Lung (tissue), 16 donors: ENCODE measurements around the gene B3GNT3. TPM values are rescaled to one million over a fixed set of nuclear protein-coding genes. Genes with fewer than 3 reads are reported as not detected.

Experiments
- ATAC-seq: fragments of 200-7000 bp; cut with Tn5 transposase; one replicate; pipeline ENCODE4 v1.9.1; 2020; ENCODE audit warnings: moderate number of reproducible peaks; ENCODE audit not compliant: insufficient read depth, low FRiP score
- DNase-seq, 3 donors: peaks; one replicate each; pipeline ENCODE4 v3.0.0-alpha.2; 2013 to 2017
- H3K27ac ChIP-seq, 2 donors: one replicate each; pipeline ENCODE4 v1.5.1; 2013; ENCODE audit warnings: mild to moderate bottlenecking in 2 of 2, moderate library complexity in 2 of 2, control low read depth in 1 of 2, inconsistent platforms in 1 of 2, low read depth in 1 of 2, low read length in 1 of 2
- H3K27me3 ChIP-seq, 3 donors: one replicate each; pipeline ENCODE4 v1.5.1; 2013; ENCODE audit warnings: low read length in 2 of 3; ENCODE audit not compliant: control insufficient read depth in 3 of 3, insufficient read depth in 3 of 3
- H3K36me3 ChIP-seq, 4 donors: one replicate each; pipeline ENCODE4 v1.5.1; 2013; ENCODE audit warnings: low read length in 4 of 4, mild to moderate bottlenecking in 1 of 4, moderate library complexity in 1 of 4; ENCODE audit not compliant: control insufficient read depth in 4 of 4, insufficient read depth in 4 of 4
- H3K4me1 ChIP-seq, 5 donors: one replicate each; pipeline ENCODE4 v1.5.1; 2013; ENCODE audit warnings: low read length in 5 of 5, mild to moderate bottlenecking in 2 of 5, moderate library complexity in 1 of 5; ENCODE audit not compliant: control insufficient read depth in 5 of 5, insufficient read depth in 5 of 5
- H3K4me3 ChIP-seq: one replicate; pipeline ENCODE4 v1.5.1; 2013; ENCODE audit warnings: mild to moderate bottlenecking, control low read depth, moderate library complexity
- H3K9ac ChIP-seq, 2 donors: one replicate each; pipeline ENCODE4 v1.5.1; 2013; ENCODE audit warnings: low read length in 2 of 2, control low read depth in 1 of 2; ENCODE audit not compliant: insufficient read depth in 1 of 2
- H3K9me3 ChIP-seq, 4 donors: one replicate each; pipeline ENCODE4 v1.5.1; 2013; ENCODE audit warnings: low read length in 3 of 4, mild to moderate bottlenecking in 1 of 4, moderate library complexity in 1 of 4; ENCODE audit not compliant: control insufficient read depth in 4 of 4, insufficient read depth in 3 of 4
- WGBS, 2 donors: extraction: QIAGEN DNeasy Blood & Tissue Kit; methylation state at CpG; one replicate each; pipeline ENCODE4 v1.1.7; 2013; 5-methylcytosine and 5-hydroxymethylcytosine counted together
- long read RNA-seq, 5 donors: transcript quantifications; one replicate each; lab custom pipeline, GENCODE V29; 2026
- polyA plus RNA-seq, 2 donors: library from polyadenylated mRNA; stranded (reverse); fragments of 200-250 nt; gene quantifications; one replicate each; pipeline ENCODE4 v1.2.1, GENCODE V29; 2013
- total RNA-seq, 2 donors: library from RNA; depleted of rRNA in 1 of 2; stranded (reverse); fragments of >200 nt in 1 of 2; gene quantifications; one replicate each; pipeline ENCODE4 v1.2.1, GENCODE V29; 2014 to 2021
- TF ChIP-seq, protein P1 (sequence below): IDR thresholded peaks from 2 replicates; pipeline ENCODE4 v1.5.1; 2012; ENCODE audit warnings: mild to moderate bottlenecking; ENCODE audit errors: control extremely low read depth, extremely low read depth
- donor health status: control.
- donor health status: control.
- donor health status: Bipolar disorder and iron deficiency.
- donor health status: healthy.
- donor health status: DM: yes; HTN: yes; CAD: no.

The B3GNT3 gene
- 1 to 10 TPM in 1 of 2 donors, under 1 TPM in 1; 1.00 to 2.0 TPM for total RNA-seq
- polyA plus RNA-seq: 1 to 10 TPM; 2.0 to 3.0 TPM
- long read RNA-seq, donor 1: 0 reads
- long read RNA-seq, donor 2: 0 reads
- long read RNA-seq, donor 3: 0 reads
- long read RNA-seq, donor 4: 0 reads
- long read RNA-seq, donor 5: 0 reads

DNA sequence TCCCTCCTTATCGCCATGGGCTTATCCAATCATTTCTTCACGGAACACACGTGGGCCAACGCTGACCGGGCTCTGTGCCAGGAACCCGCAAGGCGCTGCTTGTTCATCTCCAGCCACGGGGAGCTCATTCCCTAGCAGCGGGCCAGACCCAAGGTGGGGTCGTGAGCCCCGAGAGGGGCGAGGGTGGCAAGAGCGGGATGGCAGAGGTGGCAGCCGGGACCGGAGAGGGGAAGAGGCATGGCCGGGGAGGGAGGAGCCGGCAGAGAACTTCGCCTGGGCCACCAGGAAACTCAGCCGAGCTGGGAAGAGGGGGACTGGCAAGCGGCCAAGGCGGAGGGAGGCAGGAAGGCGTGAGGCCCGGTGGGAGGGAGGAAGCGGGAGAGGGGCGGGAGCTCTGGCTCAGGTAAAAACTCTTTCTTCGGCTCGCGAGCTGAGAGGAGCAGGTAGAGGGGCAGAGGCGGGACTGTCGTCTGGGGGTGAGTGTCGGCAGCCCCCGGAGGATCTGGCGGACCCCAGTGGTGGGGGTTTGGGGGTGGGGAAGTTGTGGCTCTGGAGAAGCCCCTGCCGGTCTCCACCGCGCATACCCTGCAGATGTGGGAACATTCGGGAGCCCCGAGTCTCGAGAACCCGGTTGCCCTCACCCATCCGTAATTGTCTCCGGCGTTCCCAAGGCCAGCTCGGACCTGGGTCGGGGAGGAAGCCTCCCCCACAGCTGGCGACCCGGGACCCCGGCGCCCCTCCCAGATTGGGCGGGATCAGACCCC, at the start of gene B3GNT3:
Gene B3GNT3 (plus strand): TSS at position 408 of the 764 bp plus-strand sequence. CDS start 12,670 bp downstream, outside the sequence.
- WGBS, 2 donors: 5 to 6% methylated on average over 49 to 50 of the region's 50 CpGs
- TF ChIP-seq, protein P1, sequence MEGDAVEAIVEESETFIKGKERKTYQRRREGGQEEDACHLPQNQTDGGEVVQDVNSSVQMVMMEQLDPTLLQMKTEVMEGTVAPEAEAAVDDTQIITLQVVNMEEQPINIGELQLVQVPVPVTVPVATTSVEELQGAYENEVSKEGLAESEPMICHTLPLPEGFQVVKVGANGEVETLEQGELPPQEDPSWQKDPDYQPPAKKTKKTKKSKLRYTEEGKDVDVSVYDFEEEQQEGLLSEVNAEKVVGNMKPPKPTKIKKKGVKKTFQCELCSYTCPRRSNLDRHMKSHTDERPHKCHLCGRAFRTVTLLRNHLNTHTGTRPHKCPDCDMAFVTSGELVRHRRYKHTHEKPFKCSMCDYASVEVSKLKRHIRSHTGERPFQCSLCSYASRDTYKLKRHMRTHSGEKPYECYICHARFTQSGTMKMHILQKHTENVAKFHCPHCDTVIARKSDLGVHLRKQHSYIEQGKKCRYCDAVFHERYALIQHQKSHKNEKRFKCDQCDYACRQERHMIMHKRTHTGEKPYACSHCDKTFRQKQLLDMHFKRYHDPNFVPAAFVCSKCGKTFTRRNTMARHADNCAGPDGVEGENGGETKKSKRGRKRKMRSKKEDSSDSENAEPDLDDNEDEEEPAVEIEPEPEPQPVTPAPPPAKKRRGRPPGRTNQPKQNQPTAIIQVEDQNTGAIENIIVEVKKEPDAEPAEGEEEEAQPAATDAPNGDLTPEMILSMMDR: no peak
- no peak within 1 kb of the TSS for H3K27ac ChIP-seq
- DNase-seq (peak in 2 of 3 donors; percentile 9 to 27), ATAC-seq (no peak)
- H3K36me3 ChIP-seq: no peaks in the 10 kb centered on the region
- H3K4me1 ChIP-seq: no peaks in the 10 kb centered on the region
- no peaks in the 10 kb centered on the region for H3K9me3 ChIP-seq
- no peak within 1 kb of the TSS for H3K4me3 ChIP-seq
- peaks cover 0 to 38% (median 22%) of the 10 kb centered on the region in 3 donors for H3K27me3 ChIP-seq
- H3K9ac ChIP-seq: no peak within 1 kb of the TSS

GRCh38 chr19:17747205-17748098, 47.5 kb upstream of the B3GNT3 start:
- H3K27me3 ChIP-seq: no peaks in the 10 kb centered on the region
- no peak overlapping the region for H3K9ac ChIP-seq
- 6 to 7% methylated on average over 65 to 75 of the region's 75 CpGs for WGBS, 2 donors
- peaks cover 0 to 8% (median 4%) of the 10 kb centered on the region in 5 donors for H3K4me1 ChIP-seq
- TF ChIP-seq, protein P1: no peak
- no peaks in the 10 kb centered on the region for H3K9me3 ChIP-seq
- H3K4me3 ChIP-seq: peak overlapping the region; percentile 43
- ATAC-seq (peak; percentile 98), DNase-seq (peak; percentile 86 to 90 (median 90))
- H3K27ac ChIP-seq: no peak overlapping the region
- H3K36me3 ChIP-seq: no peaks in the 10 kb centered on the region

DNA sequence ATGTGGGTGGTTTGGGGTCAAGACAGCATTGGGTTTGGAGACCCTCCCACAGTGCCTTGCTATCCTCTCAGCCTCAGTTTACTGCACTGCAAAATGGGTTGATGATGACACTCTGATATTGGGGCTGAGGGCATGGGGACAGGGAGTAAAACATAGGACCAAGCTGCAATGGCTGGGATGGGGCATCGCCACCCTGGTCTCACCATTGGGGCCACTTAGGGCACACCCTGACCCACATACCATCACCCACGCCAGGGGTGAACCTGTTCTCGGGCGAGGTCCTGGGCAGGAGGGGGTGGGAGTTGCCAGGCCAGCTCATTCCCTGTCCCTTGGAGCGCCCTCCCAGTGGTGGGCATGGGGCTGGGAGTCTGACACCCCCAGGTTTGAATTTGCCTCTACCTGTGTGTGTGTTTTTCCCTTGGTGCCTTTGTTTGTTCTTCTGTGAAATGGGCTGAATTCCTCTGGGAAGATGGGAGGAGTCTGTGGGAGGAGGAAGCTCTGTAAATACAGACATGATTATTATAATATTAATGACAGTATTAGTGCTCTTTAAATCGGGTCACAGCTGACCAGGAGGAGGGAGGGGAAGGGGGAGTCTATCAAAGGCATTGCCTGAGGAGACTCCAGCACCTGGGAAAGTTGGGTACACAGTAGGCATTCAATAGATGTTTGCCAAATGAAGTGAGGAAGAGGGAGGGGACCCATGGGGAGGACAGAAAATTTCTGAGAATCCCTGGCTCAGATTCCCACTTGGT, 45.9 kb upstream of the B3GNT3 start:
- Histone ChIP-seq H3K9ac (no peak overlapping the region), H3K27me3 (no peaks in the 10 kb centered on the region), H3K4me1 (peaks cover 0 to 8% (median 4%) of the 10 kb centered on the region in 5 donors), H3K9me3 (no peaks in the 10 kb centered on the region), H3K36me3 (no peaks in the 10 kb centered on the region), H3K27ac (no peak overlapping the region), H3K4me3 (no peak overlapping the region)
- 72 to 84% methylated on average over 6 of the region's 6 CpGs for WGBS, 2 donors
- no peak for ATAC-seq
- DNase-seq: no peak
- TF ChIP-seq, protein P1: no peak
